Heart left ventricle (tissue), 13 donors: Measurements from ENCODE around the gene NPEPPS.

Source experiments
- POLR2A ChIP-seq, 2 donors: fragments of 450-650 bp; IDR thresholded peaks; one replicate each; pipeline ENCODE4 v1.6.1; 2017; ENCODE audit warnings: antibody characterized with exemption in 2 of 2, mild to moderate bottlenecking in 2 of 2, moderate library complexity in 2 of 2
- TF ChIP-seq, protein P1 (sequence below), 12 donors: fragments of 200-600 bp; sonication (generic) in 4 of 12; IDR thresholded peaks; one replicate each; pipeline versions ENCODE4 v1.5.0 to v1.8.0; 2018 to 2022; ENCODE audit warnings: antibody characterized with exemption in 12 of 12, mild to moderate bottlenecking in 5 of 12
- donor health status: ischemic (EF 13 %, LVEDD 7.1; RV severe dilation, severe dysfunction).
- donor health status: DM: no; HTN: yes; CAD: no.
- donor health status: DM: no; HTN: no; CAD: no.
- donor health status: ischemic (EF 25% LVEDD 6.9; RV normal size, moderate dysfunction).
- donor health status: ischemic (EF 25% LVEDD 5.7; RV mildly dilated, moderate dysfunction).
- donor health status: ischemic (EF 35%, LVEDD 5.7; RV mildly dilated, moderate dysfunction).
- donor health status: nonischemic (EF 11% LVEDD 7.7; RV severe dilation, severe dysfunction).
- donor health status: DM: yes; HTN: yes; CAD: no.
- donor health status: PGD.
- donor health status: ischemic (EF 29% LVEDD 5.4; RV normal size, mild dysfunction).
- donor health status: nonischemic (EF 23%, LVEDD 6.1; RV moderate dilation, normal function).

DNA sequence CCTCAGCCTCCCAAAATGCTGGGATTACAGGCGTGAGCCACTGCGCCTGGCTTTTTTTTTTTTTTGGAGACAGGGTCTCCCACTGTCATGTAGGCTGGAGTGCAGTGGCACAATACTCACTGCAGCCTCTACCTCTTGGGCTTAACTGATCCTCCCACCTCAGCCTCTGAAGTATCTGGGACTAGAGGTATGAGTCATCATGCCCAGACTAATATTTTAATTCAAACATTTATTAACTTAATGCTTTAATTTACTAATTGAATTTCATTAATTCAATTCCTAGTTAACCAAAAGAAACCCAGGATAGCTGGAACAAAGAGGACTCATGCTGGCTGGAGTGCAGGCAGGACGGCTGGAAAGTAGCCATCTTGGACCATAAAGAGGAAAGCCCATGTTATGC lies 104.8 kb downstream of the NPEPPS start:
- TF ChIP-seq POLR2A (IDR thresholded peaks at IDR 0.05): no peak
- TF ChIP-seq, protein P1, sequence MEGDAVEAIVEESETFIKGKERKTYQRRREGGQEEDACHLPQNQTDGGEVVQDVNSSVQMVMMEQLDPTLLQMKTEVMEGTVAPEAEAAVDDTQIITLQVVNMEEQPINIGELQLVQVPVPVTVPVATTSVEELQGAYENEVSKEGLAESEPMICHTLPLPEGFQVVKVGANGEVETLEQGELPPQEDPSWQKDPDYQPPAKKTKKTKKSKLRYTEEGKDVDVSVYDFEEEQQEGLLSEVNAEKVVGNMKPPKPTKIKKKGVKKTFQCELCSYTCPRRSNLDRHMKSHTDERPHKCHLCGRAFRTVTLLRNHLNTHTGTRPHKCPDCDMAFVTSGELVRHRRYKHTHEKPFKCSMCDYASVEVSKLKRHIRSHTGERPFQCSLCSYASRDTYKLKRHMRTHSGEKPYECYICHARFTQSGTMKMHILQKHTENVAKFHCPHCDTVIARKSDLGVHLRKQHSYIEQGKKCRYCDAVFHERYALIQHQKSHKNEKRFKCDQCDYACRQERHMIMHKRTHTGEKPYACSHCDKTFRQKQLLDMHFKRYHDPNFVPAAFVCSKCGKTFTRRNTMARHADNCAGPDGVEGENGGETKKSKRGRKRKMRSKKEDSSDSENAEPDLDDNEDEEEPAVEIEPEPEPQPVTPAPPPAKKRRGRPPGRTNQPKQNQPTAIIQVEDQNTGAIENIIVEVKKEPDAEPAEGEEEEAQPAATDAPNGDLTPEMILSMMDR (IDR thresholded peaks at IDR 0.05): no peak
